Cortex of kidney (tissue), 1 donor: Measurements from ENCODE around the gene SLC51B.
"Not testable (repeated sequence)": the region's sequence is repeated elsewhere in the genome, so short reads cannot be mapped to it uniquely, and the experiment has no call there.

Source experiments
- DNase-seq: peaks from one replicate; lab custom pipeline; 2025; lab: John Stamatoyannopoulos, UW

SLC51B gene

GRCh38 chr15:65084500-65085206 lies 39.5 kb downstream of the SLC51B start:
- DNase-seq = no peak

GRCh38 chr15:65085207-65085753 lies 40.1 kb downstream of the SLC51B start:
- no peak for DNase-seq

GRCh38 chr15:65085990-65086679 lies 40.9 kb downstream of the SLC51B start:
- no peak for DNase-seq

- DNase-seq = no peak
These were observed 41.5 kb downstream of the SLC51B start for GRCh38 chr15:65086680-65087111.

GRCh38 chr15:65087411-65087810 lies 42.2 kb downstream of the SLC51B start:
- DNase-seq = no peak

GRCh38 chr15:65087873-65088642 lies 42.9 kb downstream of the SLC51B start:
- DNase-seq = no peak

- DNase-seq = no peak
These were observed 43.4 kb downstream of the SLC51B start for GRCh38 chr15:65088643-65089021.

- DNase-seq = no peak
These were observed 44.1 kb downstream of the SLC51B start for GRCh38 chr15:65089206-65089824.

GRCh38 chr15:65091946-65092770 lies 47.0 kb downstream of the SLC51B start:
- no peak for DNase-seq

- no peak for DNase-seq
These were observed 48.0 kb downstream of the SLC51B start for GRCh38 chr15:65092911-65093792.

GRCh38 chr15:65093793-65094170 lies 48.6 kb downstream of the SLC51B start:
- DNase-seq = not testable (repeated sequence)

GRCh38 chr15:65094294-65094995 lies 49.3 kb downstream of the SLC51B start:
- DNase-seq = no peak

- no peak for DNase-seq
These were observed 50.0 kb downstream of the SLC51B start for GRCh38 chr15:65095011-65095746.

- DNase-seq = no peak
These were observed 50.5 kb downstream of the SLC51B start for GRCh38 chr15:65095747-65096104.

GRCh38 chr15:65096481-65097385 lies 51.5 kb downstream of the SLC51B start:
- no peak for DNase-seq

- DNase-seq = no peak
These were observed 52.6 kb downstream of the SLC51B start for GRCh38 chr15:65097651-65098263.

- DNase-seq = no peak
These were observed 54.1 kb downstream of the SLC51B start for GRCh38 chr15:65099336-65099735.
